Measurements from ENCODE around the gene PGAP1.
"Not testable (repeated sequence)": the region's sequence is repeated elsewhere in the genome, so short reads cannot be mapped to it uniquely, and the experiment has no call there.

PGAP1 gene

DNA sequence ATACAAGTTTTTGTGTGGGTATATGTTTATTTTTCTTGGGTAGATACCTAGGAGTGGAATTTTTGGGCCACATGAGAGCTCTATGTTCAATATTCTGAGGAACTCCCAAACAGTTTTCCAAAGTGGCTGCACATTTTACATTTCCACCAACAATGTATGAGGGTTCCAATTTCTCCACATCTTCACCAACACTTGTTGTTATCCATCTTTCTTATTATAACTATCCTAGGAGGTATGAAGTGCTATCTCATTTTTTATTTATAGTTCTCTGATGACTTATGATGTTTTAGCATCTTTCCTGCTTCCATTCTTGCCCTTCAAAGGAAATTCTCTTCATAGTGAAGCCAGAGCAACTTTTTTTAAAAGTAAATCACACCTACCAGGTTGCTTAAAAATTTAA lies 8.7 kb downstream of the PGAP1 start:
- Histone ChIP-seq H3K27ac (ENCODE audit: low read depth, low read length) (no peak overlapping the region), H3K36me3 (ENCODE audit: insufficient read depth, low read length) (peaks cover 11% of the 10 kb centered on the region), H3K4me3 (ENCODE audit: low read depth in 1 of 2, low read length in 2 of 2) (no peak overlapping the region), H3K27me3 (ENCODE audit: control insufficient read depth in 1 of 2, insufficient read depth in 2 of 2, low read length in 2 of 2) (no peaks in the 10 kb centered on the region), H3K9me3 (ENCODE audit: low read length) (no peaks in the 10 kb centered on the region), H3K4me1 (ENCODE audit: insufficient read depth, low read length) (no peaks in the 10 kb centered on the region), H3K9ac (ENCODE audit: low read length) (no peak overlapping the region)

DNA sequence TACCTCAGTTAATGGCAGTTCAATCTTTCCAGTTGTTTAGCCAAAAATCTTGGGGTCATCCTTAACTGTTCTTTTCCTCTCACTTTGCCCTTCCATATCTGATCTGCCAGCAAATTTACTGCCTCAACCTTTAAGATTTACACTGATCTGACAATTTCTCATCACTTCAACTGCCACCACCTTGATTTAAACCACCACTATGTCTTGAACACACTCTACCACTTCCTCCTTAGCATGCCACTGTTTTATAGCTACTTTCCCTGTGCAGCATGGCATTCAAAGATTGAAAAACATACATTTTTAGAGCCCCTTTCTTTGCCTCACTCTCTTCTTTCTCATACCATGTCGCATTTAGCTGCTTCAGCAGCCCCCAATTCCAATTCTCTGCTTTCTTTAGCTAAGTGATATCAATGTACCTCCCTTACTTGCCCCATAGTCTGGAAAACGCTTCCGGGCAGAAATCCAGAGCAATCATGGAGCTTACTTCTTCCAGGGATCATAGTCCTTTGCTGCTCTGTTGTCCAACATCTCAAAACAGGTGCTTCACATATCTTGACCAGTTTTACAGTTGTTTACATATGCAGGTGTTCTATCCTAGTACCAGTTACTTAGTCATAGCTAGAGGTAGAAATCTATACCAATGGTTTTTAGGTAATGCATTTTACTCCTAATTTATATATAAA lies 10.9 kb downstream of the PGAP1 start:
- H3K36me3 ChIP-seq (ENCODE audit: insufficient read depth, low read length), result peaks cover 11% of the 10 kb centered on the region
- no peak overlapping the region for H3K9ac ChIP-seq (ENCODE audit: low read length)
- no peak overlapping the region for H3K4me3 ChIP-seq (ENCODE audit: low read depth in 1 of 2, low read length in 2 of 2)
- H3K4me1 ChIP-seq (ENCODE audit: insufficient read depth, low read length), result no peaks in the 10 kb centered on the region
- no peak overlapping the region for H3K27ac ChIP-seq (ENCODE audit: low read depth, low read length)
- H3K27me3 ChIP-seq (ENCODE audit: control insufficient read depth in 1 of 2, insufficient read depth in 2 of 2, low read length in 2 of 2), result no peaks in the 10 kb centered on the region
- no peaks in the 10 kb centered on the region for H3K9me3 ChIP-seq (ENCODE audit: low read length)

DNA sequence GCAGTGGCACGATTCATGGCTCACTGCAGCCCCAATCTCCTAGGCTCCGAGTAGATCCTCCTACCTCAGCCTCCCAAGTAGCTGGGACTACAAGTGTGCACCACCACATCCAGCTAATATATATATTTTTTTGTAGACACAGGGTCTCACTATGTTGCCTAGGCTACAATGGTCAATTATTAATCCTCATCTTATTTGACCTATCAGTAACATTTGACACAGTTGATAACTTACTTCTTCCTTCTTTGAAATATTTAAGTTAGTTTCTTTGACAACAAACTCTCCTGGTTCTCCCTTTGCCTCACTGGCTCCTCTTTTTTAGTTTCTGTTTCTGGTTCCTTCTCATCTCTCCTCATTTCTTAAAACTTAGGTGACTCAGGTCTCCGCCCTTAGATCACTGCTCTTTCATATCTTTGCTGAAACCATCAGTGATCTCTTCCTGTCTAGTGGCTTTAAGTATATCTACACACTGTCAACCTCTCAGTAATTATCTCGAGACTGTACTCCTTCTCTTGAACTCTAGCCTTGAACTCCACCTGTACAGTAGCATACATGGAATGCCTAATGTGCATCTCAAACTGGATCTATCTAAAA lies 11.5 kb downstream of the PGAP1 start:
- H3K27me3 ChIP-seq (ENCODE audit: control insufficient read depth in 1 of 2, insufficient read depth in 2 of 2, low read length in 2 of 2), result no peaks in the 10 kb centered on the region
- H3K4me1 ChIP-seq (ENCODE audit: insufficient read depth, low read length), result no peaks in the 10 kb centered on the region
- H3K27ac ChIP-seq (ENCODE audit: low read depth, low read length), result no peak overlapping the region
- H3K4me3 ChIP-seq (ENCODE audit: low read depth in 1 of 2, low read length in 2 of 2), result no peak overlapping the region
- no peak overlapping the region for H3K9ac ChIP-seq (ENCODE audit: low read length)
- H3K9me3 ChIP-seq (ENCODE audit: low read length), result no peaks in the 10 kb centered on the region
- H3K36me3 ChIP-seq (ENCODE audit: insufficient read depth, low read length), result peaks cover 11% of the 10 kb centered on the region

DNA sequence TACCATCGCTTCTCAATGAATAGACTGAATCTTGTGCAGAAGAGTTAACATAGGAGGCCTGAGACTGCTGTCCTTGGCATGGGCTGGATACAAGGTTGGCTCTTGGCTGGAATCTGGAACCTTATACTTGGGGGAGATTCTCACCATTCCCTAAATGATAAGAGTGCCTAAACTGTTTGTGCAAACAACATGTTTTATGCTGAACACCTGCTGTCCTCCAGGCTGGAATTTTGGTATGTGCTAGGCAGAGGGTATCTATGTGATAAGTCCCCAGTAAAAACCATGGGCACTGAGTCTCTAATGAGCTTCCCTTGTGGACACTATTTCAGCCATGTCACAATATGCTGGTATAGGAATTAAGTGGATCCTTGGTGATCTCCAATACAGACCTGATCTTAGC lies 12.8 kb downstream of the PGAP1 start:
- no peaks in the 10 kb centered on the region for H3K9me3 ChIP-seq (ENCODE audit: low read length)
- H3K9ac ChIP-seq (ENCODE audit: low read length), result no peak overlapping the region
- H3K4me1 ChIP-seq (ENCODE audit: insufficient read depth, low read length), result no peaks in the 10 kb centered on the region
- no peak overlapping the region for H3K27ac ChIP-seq (ENCODE audit: low read depth, low read length)
- H3K27me3 ChIP-seq (ENCODE audit: control insufficient read depth in 1 of 2, insufficient read depth in 2 of 2, low read length in 2 of 2), result no peaks in the 10 kb centered on the region
- H3K36me3 ChIP-seq (ENCODE audit: insufficient read depth, low read length), result peaks cover 11% of the 10 kb centered on the region
- H3K4me3 ChIP-seq (ENCODE audit: low read depth in 1 of 2, low read length in 2 of 2), result no peak overlapping the region

DNA sequence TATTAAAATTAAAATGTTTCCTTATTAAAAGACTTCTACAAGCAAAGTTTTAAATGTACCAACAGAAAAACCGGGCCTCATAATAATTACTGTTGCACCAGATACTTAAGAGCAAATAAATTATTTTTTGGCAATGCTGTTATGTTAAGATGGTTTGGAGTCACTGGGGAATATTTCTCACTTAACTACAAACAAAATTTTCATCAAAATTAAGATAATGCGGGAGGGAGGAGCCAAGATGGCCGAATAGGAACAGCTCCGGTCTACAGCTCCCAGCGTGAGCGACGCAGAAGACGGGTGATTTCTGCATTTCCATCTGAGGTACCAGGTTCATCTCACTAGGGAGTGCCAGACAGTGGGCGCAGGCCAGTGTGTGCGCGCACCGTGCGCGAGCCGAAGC lies 21.1 kb downstream of the PGAP1 start:
- not testable (repeated sequence) for H3K9me3 ChIP-seq (ENCODE audit: low read length); H3K9ac ChIP-seq (ENCODE audit: low read length); H3K27ac ChIP-seq (ENCODE audit: low read depth, low read length); H3K36me3 ChIP-seq (ENCODE audit: insufficient read depth, low read length); H3K4me1 ChIP-seq (ENCODE audit: insufficient read depth, low read length); H3K27me3 ChIP-seq (ENCODE audit: control insufficient read depth in 1 of 2, insufficient read depth in 2 of 2, low read length in 2 of 2); H3K4me3 ChIP-seq (ENCODE audit: low read depth in 1 of 2, low read length in 2 of 2)

DNA sequence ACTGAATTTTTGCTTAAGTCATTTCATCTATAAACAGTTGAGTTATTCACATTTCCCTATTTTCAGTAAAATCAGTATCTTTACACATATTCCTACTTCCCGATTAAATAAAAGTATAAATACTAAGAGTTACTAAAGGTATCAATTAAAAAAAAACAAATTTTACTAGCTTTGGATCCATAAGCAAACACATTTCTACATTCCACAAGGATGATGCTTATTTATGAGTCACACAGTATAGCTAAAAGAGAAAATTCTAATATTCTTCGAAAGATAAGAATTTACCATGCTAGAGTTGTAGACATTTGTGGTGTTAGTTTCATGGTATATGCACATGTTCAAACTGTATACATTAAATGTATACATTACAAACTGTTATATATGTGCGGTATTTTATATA lies 23.7 kb downstream of the PGAP1 start:
- Histone ChIP-seq H3K4me1 (ENCODE audit: insufficient read depth, low read length) (no peaks in the 10 kb centered on the region), H3K27me3 (ENCODE audit: control insufficient read depth in 1 of 2, insufficient read depth in 2 of 2, low read length in 2 of 2) (no peaks in the 10 kb centered on the region), H3K36me3 (ENCODE audit: insufficient read depth, low read length) (peaks cover 12% of the 10 kb centered on the region), H3K4me3 (ENCODE audit: low read depth in 1 of 2, low read length in 2 of 2) (no peak overlapping the region), H3K9ac (ENCODE audit: low read length) (no peak overlapping the region), H3K27ac (ENCODE audit: low read depth, low read length) (no peak overlapping the region), H3K9me3 (ENCODE audit: low read length) (no peaks in the 10 kb centered on the region)

DNA sequence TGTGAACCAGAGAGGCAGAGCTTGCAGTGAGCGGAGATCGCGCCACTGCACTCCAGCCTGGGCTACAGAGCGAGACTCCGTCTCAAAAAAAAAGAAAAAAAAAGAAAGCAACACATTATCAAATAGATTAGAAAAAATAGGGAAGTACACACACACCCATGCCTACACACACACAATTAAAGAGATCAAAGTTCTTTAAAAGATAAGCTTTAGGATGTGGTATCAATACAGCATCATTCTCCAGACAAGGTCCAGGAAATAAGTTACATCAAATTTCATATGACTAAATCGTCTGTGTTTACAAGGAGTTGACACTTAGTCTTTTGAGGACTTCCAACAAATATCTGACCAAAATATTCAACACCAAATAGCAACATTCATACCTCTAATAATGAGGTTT lies 25.7 kb downstream of the PGAP1 start:
- H3K9me3 ChIP-seq (ENCODE audit: low read length), result no peaks in the 10 kb centered on the region
- H3K27ac ChIP-seq (ENCODE audit: low read depth, low read length), result no peak overlapping the region
- no peaks in the 10 kb centered on the region for H3K27me3 ChIP-seq (ENCODE audit: control insufficient read depth in 1 of 2, insufficient read depth in 2 of 2, low read length in 2 of 2)
- peaks cover 12% of the 10 kb centered on the region for H3K36me3 ChIP-seq (ENCODE audit: insufficient read depth, low read length)
- H3K4me1 ChIP-seq (ENCODE audit: insufficient read depth, low read length), result no peaks in the 10 kb centered on the region
- no peak overlapping the region for H3K9ac ChIP-seq (ENCODE audit: low read length)
- no peak overlapping the region for H3K4me3 ChIP-seq (ENCODE audit: low read depth in 1 of 2, low read length in 2 of 2)

DNA sequence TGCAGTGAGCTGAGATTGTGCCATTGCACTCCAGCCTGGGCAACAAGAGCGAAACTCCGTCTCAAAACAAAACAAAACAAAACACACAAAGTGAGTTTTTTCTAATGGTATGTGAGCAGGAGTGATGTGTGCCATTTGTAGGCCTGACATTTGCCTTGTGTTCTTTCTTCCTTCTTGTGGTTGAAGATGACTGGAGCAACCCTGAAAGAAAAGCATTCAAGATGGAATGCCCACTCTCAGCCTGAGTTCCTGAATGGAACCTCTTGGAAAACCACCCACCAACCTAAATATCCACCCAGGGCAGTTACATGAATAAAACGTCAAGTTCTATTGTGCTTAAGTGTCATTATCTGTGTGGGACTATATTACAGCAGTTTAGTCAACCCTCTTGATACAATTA lies 26.5 kb downstream of the PGAP1 start:
- no peak overlapping the region for H3K4me3 ChIP-seq (ENCODE audit: low read depth in 1 of 2, low read length in 2 of 2)
- no peaks in the 10 kb centered on the region for H3K27me3 ChIP-seq (ENCODE audit: control insufficient read depth in 1 of 2, insufficient read depth in 2 of 2, low read length in 2 of 2)
- H3K9ac ChIP-seq (ENCODE audit: low read length), result no peak overlapping the region
- H3K27ac ChIP-seq (ENCODE audit: low read depth, low read length), result no peak overlapping the region
- peaks cover 12% of the 10 kb centered on the region for H3K36me3 ChIP-seq (ENCODE audit: insufficient read depth, low read length)
- no peaks in the 10 kb centered on the region for H3K4me1 ChIP-seq (ENCODE audit: insufficient read depth, low read length)
- no peaks in the 10 kb centered on the region for H3K9me3 ChIP-seq (ENCODE audit: low read length)

DNA sequence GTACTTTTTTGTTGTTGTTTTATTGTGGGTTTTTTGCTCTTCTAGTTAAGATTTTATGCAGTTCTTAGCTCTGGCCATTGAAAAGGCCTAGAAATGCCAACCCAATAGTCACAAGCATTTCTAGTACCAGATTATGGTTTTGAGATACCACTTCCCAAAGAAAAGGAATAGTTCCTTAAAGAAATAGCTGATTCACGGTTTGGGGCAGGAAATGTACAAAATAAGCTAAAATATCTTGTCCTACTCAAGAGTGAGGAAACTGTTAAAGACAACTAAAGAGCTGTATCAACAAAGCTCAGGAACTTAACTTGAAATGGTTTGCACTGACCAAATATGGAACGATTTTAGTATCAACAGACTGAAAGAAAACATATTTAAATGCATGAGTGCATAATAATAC lies 35.4 kb downstream of the PGAP1 start:
- no peaks in the 10 kb centered on the region for H3K36me3 ChIP-seq (ENCODE audit: insufficient read depth, low read length)
- no peak overlapping the region for H3K27ac ChIP-seq (ENCODE audit: low read depth, low read length)
- H3K9me3 ChIP-seq (ENCODE audit: low read length), result no peaks in the 10 kb centered on the region
- H3K4me3 ChIP-seq (ENCODE audit: low read depth in 1 of 2, low read length in 2 of 2), result no peak overlapping the region
- H3K9ac ChIP-seq (ENCODE audit: low read length), result no peak overlapping the region
- H3K27me3 ChIP-seq (ENCODE audit: control insufficient read depth in 1 of 2, insufficient read depth in 2 of 2, low read length in 2 of 2), result no peaks in the 10 kb centered on the region
- no peaks in the 10 kb centered on the region for H3K4me1 ChIP-seq (ENCODE audit: insufficient read depth, low read length)

DNA sequence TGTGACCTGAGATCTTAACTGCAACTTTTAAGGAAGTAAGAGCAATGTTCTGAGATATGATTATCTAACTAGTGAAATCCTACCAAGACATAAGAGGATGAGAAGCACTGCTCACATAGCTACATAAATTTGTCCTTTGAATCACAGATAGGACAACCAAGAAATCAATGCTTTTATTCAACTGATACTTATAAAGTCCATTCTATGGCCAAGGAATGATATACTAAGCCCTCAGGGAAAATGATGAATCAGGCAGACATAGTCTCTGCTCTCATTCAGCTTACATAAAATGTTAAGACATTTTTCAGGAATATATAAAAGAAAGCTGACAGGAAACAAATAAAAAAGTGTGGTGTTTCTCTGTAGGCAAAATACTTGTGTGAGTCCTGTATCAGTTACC lies 39.1 kb downstream of the PGAP1 start:
- Histone ChIP-seq H3K36me3 (ENCODE audit: insufficient read depth, low read length) (no peaks in the 10 kb centered on the region), H3K9me3 (ENCODE audit: low read length) (no peaks in the 10 kb centered on the region), H3K9ac (ENCODE audit: low read length) (no peak overlapping the region), H3K27ac (ENCODE audit: low read depth, low read length) (no peak overlapping the region), H3K27me3 (ENCODE audit: control insufficient read depth in 1 of 2, insufficient read depth in 2 of 2, low read length in 2 of 2) (no peaks in the 10 kb centered on the region), H3K4me1 (ENCODE audit: insufficient read depth, low read length) (no peaks in the 10 kb centered on the region), H3K4me3 (ENCODE audit: low read depth in 1 of 2, low read length in 2 of 2) (no peak overlapping the region)

DNA sequence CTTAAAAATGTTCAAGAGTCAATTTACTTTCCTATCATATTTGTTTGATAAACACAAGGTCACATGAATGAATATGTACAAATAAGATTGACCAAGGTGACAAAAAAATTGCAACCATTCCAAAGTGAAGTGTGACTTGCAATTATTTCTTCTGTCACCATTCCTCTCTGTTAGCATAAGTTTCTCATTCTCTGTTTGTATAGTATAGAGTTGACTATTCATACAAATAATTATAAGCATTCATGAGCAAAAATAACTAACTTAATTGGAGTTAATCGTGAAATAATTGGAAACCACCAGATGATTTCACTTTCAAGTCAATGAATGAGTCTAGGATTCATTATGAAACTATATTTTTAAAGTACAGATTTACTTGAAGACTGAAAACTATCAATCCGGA lies 42.1 kb downstream of the PGAP1 start:
- Histone ChIP-seq H3K4me3 (ENCODE audit: low read depth in 1 of 2, low read length in 2 of 2) (no peak overlapping the region), H3K27ac (ENCODE audit: low read depth, low read length) (no peak overlapping the region), H3K36me3 (ENCODE audit: insufficient read depth, low read length) (no peaks in the 10 kb centered on the region), H3K27me3 (ENCODE audit: control insufficient read depth in 1 of 2, insufficient read depth in 2 of 2, low read length in 2 of 2) (no peaks in the 10 kb centered on the region), H3K4me1 (ENCODE audit: insufficient read depth, low read length) (no peaks in the 10 kb centered on the region), H3K9me3 (ENCODE audit: low read length) (no peaks in the 10 kb centered on the region), H3K9ac (ENCODE audit: low read length) (no peak overlapping the region)

DNA sequence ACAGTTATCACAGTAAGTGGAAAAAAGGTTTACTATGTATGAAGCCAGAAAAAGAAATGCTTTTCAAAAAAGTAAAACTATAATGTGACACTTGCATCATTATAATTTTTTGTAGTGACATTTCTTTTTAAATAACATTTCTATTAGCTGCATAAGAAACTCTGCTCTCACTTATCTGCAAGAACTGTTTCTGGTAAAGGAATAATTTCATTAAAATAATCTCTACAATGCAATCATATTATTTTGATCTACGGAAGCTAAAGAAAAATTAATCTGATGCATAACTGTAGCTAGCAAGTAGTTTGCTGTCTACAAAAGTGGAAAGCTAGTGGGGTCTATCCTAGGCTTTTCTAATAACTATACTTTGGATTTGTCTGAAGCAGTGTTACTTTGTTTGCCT lies 50.1 kb downstream of the PGAP1 start:
- H3K9me3 ChIP-seq (ENCODE audit: low read length), result no peaks in the 10 kb centered on the region
- no peak overlapping the region for H3K4me3 ChIP-seq (ENCODE audit: low read depth in 1 of 2, low read length in 2 of 2)
- no peak overlapping the region for H3K9ac ChIP-seq (ENCODE audit: low read length)
- H3K27ac ChIP-seq (ENCODE audit: low read depth, low read length), result no peak overlapping the region
- H3K36me3 ChIP-seq (ENCODE audit: insufficient read depth, low read length), result no peaks in the 10 kb centered on the region
- H3K27me3 ChIP-seq (ENCODE audit: control insufficient read depth in 1 of 2, insufficient read depth in 2 of 2, low read length in 2 of 2), result no peaks in the 10 kb centered on the region
- no peaks in the 10 kb centered on the region for H3K4me1 ChIP-seq (ENCODE audit: insufficient read depth, low read length)

Data from muscle layer of colon (tissue), 2 donors.